Cardiac muscle cell (in vitro differentiated cells and primary cell): ENCODE data around the gene CYFIP2. TPM values are rescaled to one million over a fixed set of nuclear protein-coding genes. Genes with fewer than 3 reads are reported as not detected.

ENCODE experiments used
- DNase-seq, 2 donors: peaks; one replicate each; pipeline versions ENCODE4 v3.0.0 to v3.0.0-alpha.2; 2010 to 2017; ENCODE audit warnings: low read depth in 1 of 2, low spot score in 1 of 2
- H3K27ac ChIP-seq: fragments of 200-600 bp; sonication (generic); 2 replicates; pipeline ENCODE4 v1.5.1; 2016
- H3K27me3 ChIP-seq: fragments of 200-600 bp; sonication (generic); 2 replicates; pipeline ENCODE4 v1.6.0; 2016; ENCODE audit warnings: control low read depth
- H3K36me3 ChIP-seq: fragments of 200-600 bp; sonication (generic); 2 replicates; pipeline ENCODE4 v1.5.1; 2016; ENCODE audit warnings: control low read depth
- H3K4me1 ChIP-seq: fragments of 200-600 bp; sonication (generic); 2 replicates; pipeline ENCODE4 v1.8.1; 2017; ENCODE audit warnings: low read depth, mild to moderate bottlenecking, mixed run types
- H3K4me3 ChIP-seq: fragments of 200-600 bp; sonication (generic); 2 replicates; pipeline ENCODE4 v1.5.1; 2016; ENCODE audit warnings: mild to moderate bottlenecking
- H3K9me3 ChIP-seq: fragments of 200-600 bp; sonication (generic); 2 replicates; pipeline ENCODE4 v1.5.1; 2017; ENCODE audit warnings: low read depth, mild to moderate bottlenecking, control low read depth
- CTCF ChIP-seq: IDR thresholded peaks from 2 replicates; pipeline ENCODE4 v1.5.1; 2012; ENCODE audit warnings: low read depth, mild to moderate bottlenecking, low read length
- polyA plus RNA-seq: library from polyadenylated mRNA; unstranded; fragments of >200 nt; fragmentation: Nextera tagmentation; extraction: Ambion mirVana; gene quantifications from 2 replicates; pipeline ENCODE4 v1.2.1, GENCODE V29; 2016
- total RNA-seq: library from RNA; depleted of rRNA; stranded (reverse); fragments of >200 nt; gene quantifications from 2 replicates; pipeline ENCODE4 v1.2.3, GENCODE V29; 2016

Gene CYFIP2
- total and polyA plus RNA-seq, 2 experiments from 2014 or later, result 126 to 299 TPM

GRCh38 chr5:157322581-157322980, 56.7 kb downstream of the CYFIP2 start:
- no peak for TF ChIP-seq CTCF
- H3K4me3 ChIP-seq, result no peak overlapping the region
- H3K4me1 ChIP-seq, result peaks cover 11% of the 10 kb centered on the region
- H3K9me3 ChIP-seq, result no peaks in the 10 kb centered on the region
- no peaks in the 10 kb centered on the region for H3K27me3 ChIP-seq
- H3K27ac ChIP-seq, result no peak overlapping the region
- no peak for DNase-seq
- peaks cover 67% of the 10 kb centered on the region for H3K36me3 ChIP-seq

GRCh38 chr5:157323107-157323706, 57.3 kb downstream of the CYFIP2 start:
- TF ChIP-seq CTCF, result peak; percentile 17
- no peak for DNase-seq
- Histone ChIP-seq H3K36me3 (peaks cover 63% of the 10 kb centered on the region), H3K4me1 (peaks cover 11% of the 10 kb centered on the region), H3K4me3 (no peak overlapping the region), H3K27me3 (no peaks in the 10 kb centered on the region), H3K9me3 (no peaks in the 10 kb centered on the region), H3K27ac (no peak overlapping the region)

- H3K27me3 ChIP-seq, result no peaks in the 10 kb centered on the region
- H3K4me3 ChIP-seq, result no peak overlapping the region
- DNase-seq, result no peak
- H3K27ac ChIP-seq, result no peak overlapping the region
- H3K4me1 ChIP-seq, result peaks cover 11% of the 10 kb centered on the region
- H3K36me3 ChIP-seq, result peaks cover 60% of the 10 kb centered on the region
- peak; percentile 35 for TF ChIP-seq CTCF
- H3K9me3 ChIP-seq, result no peaks in the 10 kb centered on the region
Observed at GRCh38 chr5:157324237-157324636, 58.3 kb downstream of the CYFIP2 start.

- H3K36me3 ChIP-seq, result peaks cover 52% of the 10 kb centered on the region
- no peak for TF ChIP-seq CTCF
- no peak overlapping the region for H3K27ac ChIP-seq
- H3K9me3 ChIP-seq, result no peaks in the 10 kb centered on the region
- no peaks in the 10 kb centered on the region for H3K27me3 ChIP-seq
- H3K4me1 ChIP-seq, result peaks cover 7% of the 10 kb centered on the region
- no peak for DNase-seq
- H3K4me3 ChIP-seq, result no peak overlapping the region
Observed at GRCh38 chr5:157326440-157327005, 60.6 kb downstream of the CYFIP2 start.

- Histone ChIP-seq H3K27me3 (no peaks in the 10 kb centered on the region), H3K4me1 (no peaks in the 10 kb centered on the region), H3K9me3 (no peaks in the 10 kb centered on the region), H3K4me3 (no peak overlapping the region), H3K36me3 (peaks cover 62% of the 10 kb centered on the region), H3K27ac (peak overlapping the region; percentile 60)
- no peak for DNase-seq
- no peak for TF ChIP-seq CTCF
Observed at GRCh38 chr5:157327771-157328170, 61.8 kb downstream of the CYFIP2 start.
